ENCODE data around the gene TMEM120A.

Gene TMEM120A

DNA sequence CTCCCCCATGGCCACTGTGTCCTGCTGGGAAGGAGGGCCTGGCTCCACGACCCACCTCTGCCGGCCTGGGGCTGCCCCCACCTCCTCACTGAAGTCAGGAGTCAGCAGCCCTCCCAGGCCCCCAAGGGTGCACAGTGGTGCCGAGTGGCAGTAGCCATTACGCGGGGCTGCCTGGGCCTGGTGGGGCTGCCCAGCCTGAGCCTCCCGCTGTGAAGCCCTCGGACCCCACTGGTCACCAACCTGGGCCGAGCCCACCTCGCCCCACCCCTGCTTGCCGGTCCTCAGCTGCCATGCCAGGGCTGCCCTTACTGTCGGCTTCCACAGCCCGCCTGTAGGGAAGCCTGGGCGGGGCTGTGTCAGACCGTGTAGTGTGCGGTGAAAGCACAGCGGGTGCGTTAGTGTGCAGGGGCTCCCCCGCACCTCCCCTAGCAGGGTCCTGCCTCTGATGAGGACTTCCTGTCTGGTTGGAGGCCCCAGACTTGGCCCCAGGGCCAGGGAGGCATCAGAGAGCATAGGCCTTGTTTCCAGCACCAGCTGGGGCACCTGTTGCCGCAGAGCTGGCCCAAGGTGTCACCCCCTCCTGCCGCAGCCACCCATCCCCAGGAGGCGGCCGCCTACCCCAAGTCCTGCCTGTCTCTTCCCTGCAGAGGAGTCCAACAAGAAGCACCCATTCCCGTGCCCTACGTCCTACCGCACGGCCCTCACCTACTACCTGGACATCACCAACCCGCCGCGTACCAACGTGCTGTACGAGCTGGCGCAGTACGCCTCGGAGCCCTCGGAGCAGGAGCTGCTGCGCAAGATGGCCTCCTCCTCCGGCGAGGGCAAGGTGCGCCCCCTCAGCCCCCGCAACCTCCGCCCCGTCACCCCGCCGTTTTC lies 10.0 kb downstream of the TMEM120A start (continued):
- TF ChIP-seq ZNF565 (CRISPR knock-in tag; conservative IDR thresholded peaks at IDR 0.05; ENCODE audit: low read depth) (no peak), ZFP3 (CRISPR knock-in tag; IDR thresholded peaks at IDR 0.05) (no peak), GLIS3 (CRISPR knock-in tag; IDR thresholded peaks at IDR 0.05) (no peak)
- TF ChIP-seq, protein P1, sequence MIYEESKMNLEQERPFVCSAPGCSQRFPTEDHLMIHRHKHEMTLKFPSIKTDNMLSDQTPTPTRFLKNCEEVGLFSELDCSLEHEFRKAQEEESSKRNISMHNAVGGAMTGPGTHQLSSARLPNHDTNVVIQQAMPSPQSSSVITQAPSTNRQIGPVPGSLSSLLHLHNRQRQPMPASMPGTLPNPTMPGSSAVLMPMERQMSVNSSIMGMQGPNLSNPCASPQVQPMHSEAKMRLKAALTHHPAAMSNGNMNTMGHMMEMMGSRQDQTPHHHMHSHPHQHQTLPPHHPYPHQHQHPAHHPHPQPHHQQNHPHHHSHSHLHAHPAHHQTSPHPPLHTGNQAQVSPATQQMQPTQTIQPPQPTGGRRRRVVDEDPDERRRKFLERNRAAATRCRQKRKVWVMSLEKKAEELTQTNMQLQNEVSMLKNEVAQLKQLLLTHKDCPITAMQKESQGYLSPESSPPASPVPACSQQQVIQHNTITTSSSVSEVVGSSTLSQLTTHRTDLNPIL (CRISPR knock-in tag; IDR thresholded peaks at IDR 0.05; ENCODE audit: low read depth), result no peak

GRCh38 chr7:75983471-75984129 lies 10.8 kb downstream of the TMEM120A start:
- ATAC-seq, result no peak
- no peak for TF ChIP-seq GLIS3 (CRISPR knock-in tag; IDR thresholded peaks at IDR 0.05)
- no peak for TF ChIP-seq ZFP3 (CRISPR knock-in tag; IDR thresholded peaks at IDR 0.05)
- no peak for TF ChIP-seq RARB (CRISPR knock-in tag; IDR thresholded peaks at IDR 0.05)
- no peak for TF ChIP-seq ESRRG (CRISPR knock-in tag; IDR thresholded peaks at IDR 0.05)
- no peak for TF ChIP-seq ZNF565 (CRISPR knock-in tag; conservative IDR thresholded peaks at IDR 0.05; ENCODE audit: low read depth)
- no peak for TF ChIP-seq ZNF8 (CRISPR knock-in tag; IDR thresholded peaks at IDR 0.05)
- TF ChIP-seq ISL1 (CRISPR knock-in tag; IDR thresholded peaks at IDR 0.05), result no peak
- TF ChIP-seq TCF4 (CRISPR knock-in tag; IDR thresholded peaks at IDR 0.05; ENCODE audit: borderline replicate concordance), result no peak
- TF ChIP-seq, protein P2, sequence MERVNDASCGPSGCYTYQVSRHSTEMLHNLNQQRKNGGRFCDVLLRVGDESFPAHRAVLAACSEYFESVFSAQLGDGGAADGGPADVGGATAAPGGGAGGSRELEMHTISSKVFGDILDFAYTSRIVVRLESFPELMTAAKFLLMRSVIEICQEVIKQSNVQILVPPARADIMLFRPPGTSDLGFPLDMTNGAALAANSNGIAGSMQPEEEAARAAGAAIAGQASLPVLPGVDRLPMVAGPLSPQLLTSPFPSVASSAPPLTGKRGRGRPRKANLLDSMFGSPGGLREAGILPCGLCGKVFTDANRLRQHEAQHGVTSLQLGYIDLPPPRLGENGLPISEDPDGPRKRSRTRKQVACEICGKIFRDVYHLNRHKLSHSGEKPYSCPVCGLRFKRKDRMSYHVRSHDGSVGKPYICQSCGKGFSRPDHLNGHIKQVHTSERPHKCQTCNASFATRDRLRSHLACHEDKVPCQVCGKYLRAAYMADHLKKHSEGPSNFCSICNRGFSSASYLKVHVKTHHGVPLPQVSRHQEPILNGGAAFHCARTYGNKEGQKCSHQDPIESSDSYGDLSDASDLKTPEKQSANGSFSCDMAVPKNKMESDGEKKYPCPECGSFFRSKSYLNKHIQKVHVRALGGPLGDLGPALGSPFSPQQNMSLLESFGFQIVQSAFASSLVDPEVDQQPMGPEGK (CRISPR knock-in tag; IDR thresholded peaks at IDR 0.05; ENCODE audit: borderline replicate concordance), result no peak
- TF ChIP-seq, protein P3, sequence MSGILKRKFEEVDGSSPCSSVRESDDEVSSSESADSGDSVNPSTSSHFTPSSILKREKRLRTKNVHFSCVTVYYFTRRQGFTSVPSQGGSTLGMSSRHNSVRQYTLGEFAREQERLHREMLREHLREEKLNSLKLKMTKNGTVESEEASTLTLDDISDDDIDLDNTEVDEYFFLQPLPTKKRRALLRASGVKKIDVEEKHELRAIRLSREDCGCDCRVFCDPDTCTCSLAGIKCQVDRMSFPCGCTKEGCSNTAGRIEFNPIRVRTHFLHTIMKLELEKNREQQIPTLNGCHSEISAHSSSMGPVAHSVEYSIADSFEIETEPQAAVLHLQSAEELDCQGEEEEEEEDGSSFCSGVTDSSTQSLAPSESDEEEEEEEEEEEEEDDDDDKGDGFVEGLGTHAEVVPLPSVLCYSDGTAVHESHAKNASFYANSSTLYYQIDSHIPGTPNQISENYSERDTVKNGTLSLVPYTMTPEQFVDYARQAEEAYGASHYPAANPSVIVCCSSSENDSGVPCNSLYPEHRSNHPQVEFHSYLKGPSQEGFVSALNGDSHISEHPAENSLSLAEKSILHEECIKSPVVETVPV (CRISPR knock-in tag; IDR thresholded peaks at IDR 0.05), result no peak
- TF ChIP-seq ZFP30 (CRISPR knock-in tag; IDR thresholded peaks at IDR 0.05), result no peak
- TF ChIP-seq, protein P1 (CRISPR knock-in tag; IDR thresholded peaks at IDR 0.05; ENCODE audit: low read depth), result no peak
- TF ChIP-seq, protein P4, sequence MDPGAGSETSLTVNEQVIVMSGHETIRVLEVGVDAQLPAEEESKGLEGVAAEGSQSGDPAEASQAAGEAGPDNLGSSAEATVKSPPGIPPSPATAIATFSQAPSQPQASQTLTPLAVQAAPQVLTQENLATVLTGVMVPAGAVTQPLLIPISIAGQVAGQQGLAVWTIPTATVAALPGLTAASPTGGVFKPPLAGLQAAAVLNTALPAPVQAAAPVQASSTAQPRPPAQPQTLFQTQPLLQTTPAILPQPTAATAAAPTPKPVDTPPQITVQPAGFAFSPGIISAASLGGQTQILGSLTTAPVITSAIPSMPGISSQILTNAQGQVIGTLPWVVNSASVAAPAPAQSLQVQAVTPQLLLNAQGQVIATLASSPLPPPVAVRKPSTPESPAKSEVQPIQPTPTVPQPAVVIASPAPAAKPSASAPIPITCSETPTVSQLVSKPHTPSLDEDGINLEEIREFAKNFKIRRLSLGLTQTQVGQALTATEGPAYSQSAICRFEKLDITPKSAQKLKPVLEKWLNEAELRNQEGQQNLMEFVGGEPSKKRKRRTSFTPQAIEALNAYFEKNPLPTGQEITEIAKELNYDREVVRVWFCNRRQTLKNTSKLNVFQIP (CRISPR knock-in tag; IDR thresholded peaks at IDR 0.05; ENCODE audit: borderline replicate concordance, low read depth), result no peak
- no peak for TF ChIP-seq CSDC2 (CRISPR knock-in tag; IDR thresholded peaks at IDR 0.05)
- no peak for TF ChIP-seq ZC3H10 (CRISPR knock-in tag; IDR thresholded peaks at IDR 0.05)
- no peak for TF ChIP-seq TOX (CRISPR knock-in tag; IDR thresholded peaks at IDR 0.05; ENCODE audit: borderline replicate concordance)
- no peak for TF ChIP-seq ARNTL (CRISPR knock-in tag; IDR thresholded peaks at IDR 0.05; ENCODE audit: borderline replicate concordance, low read depth)
- no peak for TF ChIP-seq ZNF70 (CRISPR knock-in tag; IDR thresholded peaks at IDR 0.05)

GRCh38 chr7:75982306-75983064 lies 11.9 kb downstream of the TMEM120A start:
- TF ChIP-seq, protein P5, sequence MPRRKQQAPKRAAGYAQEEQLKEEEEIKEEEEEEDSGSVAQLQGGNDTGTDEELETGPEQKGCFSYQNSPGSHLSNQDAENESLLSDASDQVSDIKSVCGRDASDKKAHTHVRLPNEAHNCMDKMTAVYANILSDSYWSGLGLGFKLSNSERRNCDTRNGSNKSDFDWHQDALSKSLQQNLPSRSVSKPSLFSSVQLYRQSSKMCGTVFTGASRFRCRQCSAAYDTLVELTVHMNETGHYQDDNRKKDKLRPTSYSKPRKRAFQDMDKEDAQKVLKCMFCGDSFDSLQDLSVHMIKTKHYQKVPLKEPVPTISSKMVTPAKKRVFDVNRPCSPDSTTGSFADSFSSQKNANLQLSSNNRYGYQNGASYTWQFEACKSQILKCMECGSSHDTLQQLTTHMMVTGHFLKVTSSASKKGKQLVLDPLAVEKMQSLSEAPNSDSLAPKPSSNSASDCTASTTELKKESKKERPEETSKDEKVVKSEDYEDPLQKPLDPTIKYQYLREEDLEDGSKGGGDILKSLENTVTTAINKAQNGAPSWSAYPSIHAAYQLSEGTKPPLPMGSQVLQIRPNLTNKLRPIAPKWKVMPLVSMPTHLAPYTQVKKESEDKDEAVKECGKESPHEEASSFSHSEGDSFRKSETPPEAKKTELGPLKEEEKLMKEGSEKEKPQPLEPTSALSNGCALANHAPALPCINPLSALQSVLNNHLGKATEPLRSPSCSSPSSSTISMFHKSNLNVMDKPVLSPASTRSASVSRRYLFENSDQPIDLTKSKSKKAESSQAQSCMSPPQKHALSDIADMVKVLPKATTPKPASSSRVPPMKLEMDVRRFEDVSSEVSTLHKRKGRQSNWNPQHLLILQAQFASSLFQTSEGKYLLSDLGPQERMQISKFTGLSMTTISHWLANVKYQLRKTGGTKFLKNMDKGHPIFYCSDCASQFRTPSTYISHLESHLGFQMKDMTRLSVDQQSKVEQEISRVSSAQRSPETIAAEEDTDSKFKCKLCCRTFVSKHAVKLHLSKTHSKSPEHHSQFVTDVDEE (CRISPR knock-in tag; IDR thresholded peaks at IDR 0.05), result no peak
- TF ChIP-seq ZC3H10 (CRISPR knock-in tag; IDR thresholded peaks at IDR 0.05), result no peak
- TF ChIP-seq, protein P1 (CRISPR knock-in tag; IDR thresholded peaks at IDR 0.05; ENCODE audit: low read depth), result no peak
- no peak for TF ChIP-seq OSR1 (CRISPR knock-in tag; IDR thresholded peaks at IDR 0.05)
- no peak for TF ChIP-seq CSDC2 (CRISPR knock-in tag; IDR thresholded peaks at IDR 0.05)
- no peak for TF ChIP-seq GLIS3 (CRISPR knock-in tag; IDR thresholded peaks at IDR 0.05)
- TF ChIP-seq TCF4 (CRISPR knock-in tag; IDR thresholded peaks at IDR 0.05; ENCODE audit: borderline replicate concordance), result no peak
- no peak for TF ChIP-seq SNAI2 (CRISPR knock-in tag; IDR thresholded peaks at IDR 0.05)
- ATAC-seq, result no peak; the same call in 2 of the 3 replicates

Data from SK-N-SH treated with all-trans-retinoic acid at 6 μM for 48 hours (cell line).